ENCODE measurements around the gene FARS2. TPM values are rescaled to one million over a fixed set of nuclear protein-coding genes. Genes with fewer than 3 reads are reported as not detected.

Gene FARS2
- total and polyA plus RNA-seq, 4 donors, result 9.2 to 31.4 (median 19.4) TPM

- Histone ChIP-seq H3K27ac (ENCODE audit: low read depth in 1 of 2, low read length in 1 of 2) (no peak overlapping the region), H3K9me3 (ENCODE audit: control insufficient read depth in 4 of 4, insufficient read depth in 3 of 4, low read length in 3 of 4) (peaks cover 0 to 4% (median 0%) of the 10 kb centered on the region in 4 donors), H3K4me1 (ENCODE audit: control insufficient read depth in 5 of 5, insufficient read depth in 5 of 5, low read length in 5 of 5) (no peaks in the 10 kb centered on the region), H3K4me3 (no peak overlapping the region), H3K27me3 (ENCODE audit: control insufficient read depth in 3 of 3, insufficient read depth in 3 of 3, low read length in 2 of 3) (no peaks in the 10 kb centered on the region), H3K9ac (ENCODE audit: insufficient read depth in 1 of 2, low read length in 2 of 2) (no peak overlapping the region), H3K36me3 (ENCODE audit: control insufficient read depth in 4 of 4, insufficient read depth in 4 of 4, low read length in 4 of 4) (no peaks in the 10 kb centered on the region)
- TF ChIP-seq, protein P1, sequence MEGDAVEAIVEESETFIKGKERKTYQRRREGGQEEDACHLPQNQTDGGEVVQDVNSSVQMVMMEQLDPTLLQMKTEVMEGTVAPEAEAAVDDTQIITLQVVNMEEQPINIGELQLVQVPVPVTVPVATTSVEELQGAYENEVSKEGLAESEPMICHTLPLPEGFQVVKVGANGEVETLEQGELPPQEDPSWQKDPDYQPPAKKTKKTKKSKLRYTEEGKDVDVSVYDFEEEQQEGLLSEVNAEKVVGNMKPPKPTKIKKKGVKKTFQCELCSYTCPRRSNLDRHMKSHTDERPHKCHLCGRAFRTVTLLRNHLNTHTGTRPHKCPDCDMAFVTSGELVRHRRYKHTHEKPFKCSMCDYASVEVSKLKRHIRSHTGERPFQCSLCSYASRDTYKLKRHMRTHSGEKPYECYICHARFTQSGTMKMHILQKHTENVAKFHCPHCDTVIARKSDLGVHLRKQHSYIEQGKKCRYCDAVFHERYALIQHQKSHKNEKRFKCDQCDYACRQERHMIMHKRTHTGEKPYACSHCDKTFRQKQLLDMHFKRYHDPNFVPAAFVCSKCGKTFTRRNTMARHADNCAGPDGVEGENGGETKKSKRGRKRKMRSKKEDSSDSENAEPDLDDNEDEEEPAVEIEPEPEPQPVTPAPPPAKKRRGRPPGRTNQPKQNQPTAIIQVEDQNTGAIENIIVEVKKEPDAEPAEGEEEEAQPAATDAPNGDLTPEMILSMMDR (IDR thresholded peaks at IDR 0.05; ENCODE audit: control extremely low read depth, extremely low read depth), result no peak
- ATAC-seq (ENCODE audit: insufficient read depth, low FRiP score), result no peak
- WGBS, 2 donors, result 88 to 91% methylated on average over 2 of the region's 2 CpGs
- DNase-seq, result no peak
These were observed 138.1 kb downstream of the FARS2 start for GRCh38 chr6:5399391-5399790.

DNA sequence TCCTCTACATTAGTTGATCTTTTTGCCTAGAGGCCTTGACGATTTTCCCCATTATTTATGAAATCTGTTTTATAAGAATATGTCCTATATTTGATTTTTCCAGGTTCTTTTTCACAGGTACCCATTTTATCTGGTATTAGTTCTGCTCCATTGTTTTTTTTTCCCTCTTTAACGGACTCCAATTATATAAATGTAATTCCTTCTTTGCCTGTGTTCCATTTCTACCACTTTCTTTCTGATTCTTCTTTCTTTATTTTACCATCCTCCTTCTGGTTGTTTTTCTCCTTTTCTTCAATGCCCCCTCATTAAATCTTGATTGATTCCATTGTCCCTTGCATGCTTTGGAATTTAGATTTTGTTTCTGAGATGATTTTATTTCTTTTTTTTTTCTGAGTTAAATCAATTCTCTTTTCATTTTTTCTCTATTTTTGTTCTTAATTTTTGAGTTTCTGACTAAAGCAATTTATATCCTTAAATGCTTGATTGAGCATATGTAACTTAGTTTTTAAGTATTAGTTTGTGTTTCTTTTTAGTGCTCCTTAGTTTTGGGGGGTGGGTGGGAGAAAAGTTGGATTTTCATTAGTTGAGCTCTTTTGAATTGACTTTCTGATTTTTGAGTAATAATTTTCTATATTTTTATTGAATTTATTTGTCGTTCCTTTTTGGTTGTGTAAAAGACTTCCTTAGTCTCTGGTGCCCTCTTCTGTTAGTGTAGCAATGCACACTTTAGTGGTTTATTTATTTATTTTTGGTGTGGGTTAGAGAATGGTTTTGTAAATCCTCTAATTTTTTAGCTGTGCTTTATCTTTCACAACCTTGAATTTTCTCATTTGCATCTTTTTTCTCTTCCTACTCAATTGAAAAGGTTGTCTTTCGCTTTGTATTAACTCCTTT is 140.8 kb downstream of the FARS2 start:
- Histone ChIP-seq H3K9me3 (ENCODE audit: control insufficient read depth in 4 of 4, insufficient read depth in 3 of 4, low read length in 3 of 4) (peaks cover 0 to 4% (median 0%) of the 10 kb centered on the region in 4 donors), H3K27ac (ENCODE audit: low read depth in 1 of 2, low read length in 1 of 2) (no peak overlapping the region), H3K4me1 (ENCODE audit: control insufficient read depth in 5 of 5, insufficient read depth in 5 of 5, low read length in 5 of 5) (no peaks in the 10 kb centered on the region), H3K4me3 (no peak overlapping the region), H3K27me3 (ENCODE audit: control insufficient read depth in 3 of 3, insufficient read depth in 3 of 3, low read length in 2 of 3) (no peaks in the 10 kb centered on the region), H3K36me3 (ENCODE audit: control insufficient read depth in 4 of 4, insufficient read depth in 4 of 4, low read length in 4 of 4) (no peaks in the 10 kb centered on the region), H3K9ac (ENCODE audit: insufficient read depth in 1 of 2, low read length in 2 of 2) (no peak overlapping the region)
- DNase-seq (no peak), ATAC-seq (ENCODE audit: insufficient read depth, low FRiP score) (no peak)
- TF ChIP-seq, protein P1 (IDR thresholded peaks at IDR 0.05; ENCODE audit: control extremely low read depth, extremely low read depth), result no peak
- WGBS, 2 donors, result 87 to 88% methylated on average over 4 of the region's 4 CpGs

- DNase-seq, result no peak
- Histone ChIP-seq H3K4me1 (ENCODE audit: control insufficient read depth in 5 of 5, insufficient read depth in 5 of 5, low read length in 5 of 5) (no peaks in the 10 kb centered on the region), H3K27ac (ENCODE audit: low read depth in 1 of 2, low read length in 1 of 2) (no peak overlapping the region), H3K9me3 (ENCODE audit: control insufficient read depth in 4 of 4, insufficient read depth in 3 of 4, low read length in 3 of 4) (peaks cover 0 to 4% (median 0%) of the 10 kb centered on the region in 4 donors), H3K36me3 (ENCODE audit: control insufficient read depth in 4 of 4, insufficient read depth in 4 of 4, low read length in 4 of 4) (no peaks in the 10 kb centered on the region), H3K4me3 (no peak overlapping the region), H3K9ac (ENCODE audit: insufficient read depth in 1 of 2, low read length in 2 of 2) (no peak overlapping the region), H3K27me3 (ENCODE audit: control insufficient read depth in 3 of 3, insufficient read depth in 3 of 3, low read length in 2 of 3) (no peaks in the 10 kb centered on the region)
- TF ChIP-seq, protein P1 (IDR thresholded peaks at IDR 0.05; ENCODE audit: control extremely low read depth, extremely low read depth), result no peak
- no peak for ATAC-seq (ENCODE audit: insufficient read depth, low FRiP score)
- 65 to 78% methylated on average over 3 of the region's 3 CpGs for WGBS, 2 donors
These were observed 141.8 kb downstream of the FARS2 start for GRCh38 chr6:5403076-5403475.
